SK-N-MC (cell line): ENCODE data around the gene AOPEP.

Source experiments
- EZH2 ChIP-seq: fragments of 200-600 bp; sonication (generic); IDR thresholded peaks from one replicate; pipeline ENCODE4 v1.6.1; 2017; ENCODE audit warnings: antibody characterized with exemption
- FOXP2 ChIP-seq: optimal IDR thresholded peaks from 2 replicates; pipeline ENCODE3; 2011; ENCODE audit warnings: mild to moderate bottlenecking, moderate library complexity; ENCODE audit not compliant: insufficient read depth; ENCODE audit errors: extremely low read length, control extremely low read depth
- POLR2AphosphoS5 ChIP-seq: IDR thresholded peaks from 2 replicates; pipeline ENCODE4 v1.6.1; 2012; ENCODE audit warnings: mild to moderate bottlenecking, low read depth, low read length, borderline replicate concordance

DNA sequence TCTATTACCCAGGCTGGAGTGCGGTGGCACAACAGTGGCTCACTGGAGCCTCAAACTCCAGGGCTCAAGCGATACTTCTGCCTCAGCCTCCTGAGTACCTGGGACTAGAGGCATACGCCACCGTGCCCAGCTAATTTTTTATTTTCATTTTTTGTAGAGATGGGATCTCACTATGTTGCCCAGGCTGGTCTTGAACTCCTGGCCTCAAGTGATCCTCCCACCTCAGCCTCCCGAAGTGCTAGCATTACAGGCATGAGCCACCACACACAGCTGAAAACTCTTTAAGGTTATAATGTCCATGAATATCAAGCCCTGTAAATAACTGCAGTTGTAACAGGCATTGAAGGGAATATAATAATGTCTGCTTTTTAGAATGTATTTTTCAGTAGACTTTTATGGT lies 271.2 kb downstream of the AOPEP start:
- no peak for TF ChIP-seq EZH2
- TF ChIP-seq POLR2AphosphoS5 = no peak
- TF ChIP-seq FOXP2 = no peak
